Upper lobe of right lung (tissue), 1 donor: Measurements from ENCODE around the gene AGK. TPM values are rescaled to one million over a fixed set of nuclear protein-coding genes. Genes with fewer than 3 reads are reported as not detected.

ENCODE experiments used
- ATAC-seq: fragments of 200-7000 bp; cut with Tn5 transposase; one replicate; pipeline ENCODE4 v1.9.1; 2020; ENCODE audit warnings: mild to moderate bottlenecking, moderate library complexity
- DNase-seq: peaks from one replicate; pipeline ENCODE4 v3.0.0-alpha.2; 2020
- H3K27ac ChIP-seq: fragments of 200-600 bp; one replicate; pipeline ENCODE4 v1.8.0; 2022
- H3K27me3 ChIP-seq: fragments of 200-600 bp; one replicate; pipeline ENCODE4 v1.8.0; 2022; ENCODE audit warnings: mild to moderate bottlenecking
- H3K36me3 ChIP-seq: fragments of 200-600 bp; one replicate; pipeline ENCODE4 v1.8.0; 2022
- H3K4me1 ChIP-seq: fragments of 200-600 bp; one replicate; pipeline ENCODE4 v1.8.0; 2022
- H3K4me3 ChIP-seq: fragments of 200-600 bp; one replicate; pipeline ENCODE4 v1.8.0; 2022; ENCODE audit warnings: mild to moderate bottlenecking
- H3K9me3 ChIP-seq: fragments of 200-600 bp; one replicate; pipeline ENCODE4 v1.8.0; 2022
- intact Hi-C: fragments of 100-400 bp; cut with DNase I; formaldehyde crosslinking; loops from one replicate; pipeline ENCODE4 v1.11.0; 2022
- total RNA-seq: library from RNA; stranded (reverse); fragmentation: NEBNext Ultra II Directional; extraction: Animal tissue kit (Norgen Biotek cat#: 25700); gene quantifications from one replicate; pipeline ENCODE4 v1.2.1, GENCODE V29; 2021
- TF ChIP-seq, protein P1 (sequence below): fragments of 200-600 bp; IDR thresholded peaks from one replicate; pipeline ENCODE4 v1.8.0; 2022; ENCODE audit warnings: antibody characterized with exemption
- donor health status: DM: no; HTN: yes; CAD: no; lungs with severe emphysema.

The AGK gene
- total RNA-seq, 1 donor from 2014 or later = 17.5 TPM

- H3K27ac ChIP-seq = no peak overlapping the region
- H3K9me3 ChIP-seq = no peaks in the 10 kb centered on the region
- H3K36me3 ChIP-seq = peaks cover 16% of the 10 kb centered on the region
- TF ChIP-seq, protein P1, sequence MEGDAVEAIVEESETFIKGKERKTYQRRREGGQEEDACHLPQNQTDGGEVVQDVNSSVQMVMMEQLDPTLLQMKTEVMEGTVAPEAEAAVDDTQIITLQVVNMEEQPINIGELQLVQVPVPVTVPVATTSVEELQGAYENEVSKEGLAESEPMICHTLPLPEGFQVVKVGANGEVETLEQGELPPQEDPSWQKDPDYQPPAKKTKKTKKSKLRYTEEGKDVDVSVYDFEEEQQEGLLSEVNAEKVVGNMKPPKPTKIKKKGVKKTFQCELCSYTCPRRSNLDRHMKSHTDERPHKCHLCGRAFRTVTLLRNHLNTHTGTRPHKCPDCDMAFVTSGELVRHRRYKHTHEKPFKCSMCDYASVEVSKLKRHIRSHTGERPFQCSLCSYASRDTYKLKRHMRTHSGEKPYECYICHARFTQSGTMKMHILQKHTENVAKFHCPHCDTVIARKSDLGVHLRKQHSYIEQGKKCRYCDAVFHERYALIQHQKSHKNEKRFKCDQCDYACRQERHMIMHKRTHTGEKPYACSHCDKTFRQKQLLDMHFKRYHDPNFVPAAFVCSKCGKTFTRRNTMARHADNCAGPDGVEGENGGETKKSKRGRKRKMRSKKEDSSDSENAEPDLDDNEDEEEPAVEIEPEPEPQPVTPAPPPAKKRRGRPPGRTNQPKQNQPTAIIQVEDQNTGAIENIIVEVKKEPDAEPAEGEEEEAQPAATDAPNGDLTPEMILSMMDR = peak; percentile 58
- H3K27me3 ChIP-seq = no peaks in the 10 kb centered on the region
- H3K4me1 ChIP-seq = no peaks in the 10 kb centered on the region
- intact Hi-C loops = no loop called here
- DNase-seq = no peak
- peak; percentile 80 for ATAC-seq
- H3K4me3 ChIP-seq = no peak overlapping the region
These were observed 98.8 kb downstream of the AGK start for GRCh38 chr7:141649865-141650634.

- Histone ChIP-seq H3K27ac (no peak overlapping the region), H3K4me3 (no peak overlapping the region), H3K27me3 (no peaks in the 10 kb centered on the region), H3K9me3 (no peaks in the 10 kb centered on the region), H3K36me3 (peaks cover 25% of the 10 kb centered on the region), H3K4me1 (no peaks in the 10 kb centered on the region)
- ATAC-seq (no peak), DNase-seq (no peak)
- TF ChIP-seq, protein P1 = no peak
- intact Hi-C loops = no loop called here
These were observed 100.2 kb downstream of the AGK start for GRCh38 chr7:141651417-141651816.

DNA sequence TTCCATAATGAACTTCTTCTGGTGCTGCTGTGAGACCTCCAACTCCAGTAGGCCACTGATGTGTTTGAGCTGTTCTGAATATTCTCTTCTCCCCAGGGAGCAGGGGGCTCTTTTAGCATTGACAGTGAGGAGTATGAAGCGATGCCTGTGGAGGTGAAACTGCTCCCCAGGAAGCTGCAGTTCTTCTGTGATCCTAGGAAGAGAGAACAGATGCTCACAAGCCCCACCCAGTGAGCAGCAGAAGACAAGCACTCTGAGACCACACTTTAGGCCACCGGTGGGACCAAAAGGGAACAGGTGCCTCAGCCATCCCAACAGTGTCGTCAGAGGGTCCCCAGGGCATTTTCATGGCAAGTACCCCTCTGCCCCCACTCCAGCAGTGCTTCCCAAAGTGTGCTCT lies 101.5 kb downstream of the AGK start:
- no peak for ATAC-seq
- DNase-seq = no peak
- TF ChIP-seq, protein P1 = no peak
- H3K4me1 ChIP-seq = no peaks in the 10 kb centered on the region
- H3K27me3 ChIP-seq = no peaks in the 10 kb centered on the region
- peaks cover 26% of the 10 kb centered on the region for H3K36me3 ChIP-seq
- H3K4me3 ChIP-seq = no peak overlapping the region
- no peaks in the 10 kb centered on the region for H3K9me3 ChIP-seq
- no peak overlapping the region for H3K27ac ChIP-seq
- intact Hi-C loops = no loop called here

DNA sequence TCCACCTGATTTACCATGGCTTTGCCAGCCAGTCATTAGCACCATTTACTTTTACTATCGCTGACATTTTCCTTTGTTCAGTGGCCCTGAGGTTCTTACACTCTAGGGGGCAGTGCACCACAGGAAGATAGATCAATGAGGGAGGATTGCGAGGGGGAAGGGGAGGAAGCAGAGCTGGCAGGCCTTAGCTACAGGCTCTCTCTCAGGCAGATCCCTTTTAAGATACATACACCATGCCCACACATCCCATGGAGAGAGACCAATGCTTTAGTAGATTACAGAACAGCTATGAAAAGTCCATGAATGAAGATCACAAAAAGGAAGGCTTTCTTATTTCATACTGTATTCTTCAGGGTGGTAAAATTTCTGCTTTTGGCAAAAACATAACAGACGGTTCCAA lies 103.3 kb downstream of the AGK start:
- Histone ChIP-seq H3K9me3 (no peaks in the 10 kb centered on the region), H3K4me3 (no peak overlapping the region), H3K36me3 (peaks cover 43% of the 10 kb centered on the region), H3K27ac (no peak overlapping the region), H3K27me3 (no peaks in the 10 kb centered on the region), H3K4me1 (no peaks in the 10 kb centered on the region)
- TF ChIP-seq, protein P1 = peak; percentile 72
- no peak for DNase-seq
- ATAC-seq = peak; percentile 95
- intact Hi-C loops = no loop called here

GRCh38 chr7:141659501-141659900 lies 108.3 kb downstream of the AGK start:
- ATAC-seq (no peak), DNase-seq (no peak)
- TF ChIP-seq, protein P1 = no peak
- H3K27ac ChIP-seq = no peak overlapping the region
- peaks cover 14% of the 10 kb centered on the region for H3K4me1 ChIP-seq
- no peaks in the 10 kb centered on the region for H3K9me3 ChIP-seq
- H3K36me3 ChIP-seq = peaks cover 59% of the 10 kb centered on the region
- no peak overlapping the region for H3K4me3 ChIP-seq
- no peaks in the 10 kb centered on the region for H3K27me3 ChIP-seq
- intact Hi-C loops = no loop called here
